Measurements from ENCODE around the gene TFE3.
"Not testable (repeated sequence)": the region's sequence is repeated elsewhere in the genome, so short reads cannot be mapped to it uniquely, and the experiment has no call there.

The TFE3 gene

GRCh38 chrX:48999030-48999429, 44.1 kb downstream of the TFE3 start:
- H3K9ac ChIP-seq (ENCODE audit: low read length): no peak overlapping the region
- H3K27ac ChIP-seq (ENCODE audit: low read depth, low read length): no peak overlapping the region
- H3K36me3 ChIP-seq (ENCODE audit: control insufficient read depth, insufficient read depth, low read length): peaks cover 48% of the 10 kb centered on the region
- H3K4me1 ChIP-seq (ENCODE audit: control insufficient read depth, insufficient read depth, low read length): 0 out of 2 replicates have a peak, but pooled peaks cover 5% of the 10 kb centered on the region
- H3K4me3 ChIP-seq (ENCODE audit: low read depth, low read length): no peak overlapping the region
- H3K9me3 ChIP-seq (ENCODE audit: control insufficient read depth, insufficient read depth, low read depth, low read length): peaks cover 8% of the 10 kb centered on the region; the same call in 1 of the 2 replicates
- no peaks in the 10 kb centered on the region for H3K27me3 ChIP-seq (ENCODE audit: control insufficient read depth, insufficient read depth, low read length)

GRCh38 chrX:48998391-48998790, 44.8 kb downstream of the TFE3 start:
- Histone ChIP-seq H3K27me3 (ENCODE audit: control insufficient read depth, insufficient read depth, low read length) (no peaks in the 10 kb centered on the region), H3K4me3 (ENCODE audit: low read depth, low read length) (no peak overlapping the region), H3K9me3 (ENCODE audit: control insufficient read depth, insufficient read depth, low read depth, low read length) (peaks cover 8% of the 10 kb centered on the region; the same call in 1 of the 2 replicates), H3K9ac (ENCODE audit: low read length) (no peak overlapping the region), H3K27ac (ENCODE audit: low read depth, low read length) (no peak overlapping the region), H3K4me1 (ENCODE audit: control insufficient read depth, insufficient read depth, low read length) (no peaks in the 10 kb centered on the region), H3K36me3 (ENCODE audit: control insufficient read depth, insufficient read depth, low read length) (peaks cover 53% of the 10 kb centered on the region)

- Histone ChIP-seq H3K9ac (ENCODE audit: low read length) (no peak overlapping the region), H3K36me3 (ENCODE audit: control insufficient read depth, insufficient read depth, low read length) (peaks cover 58% of the 10 kb centered on the region), H3K9me3 (ENCODE audit: control insufficient read depth, insufficient read depth, low read depth, low read length) (peaks cover 8% of the 10 kb centered on the region; the same call in 1 of the 2 replicates), H3K27ac (ENCODE audit: low read depth, low read length) (no peak overlapping the region), H3K4me1 (ENCODE audit: control insufficient read depth, insufficient read depth, low read length) (no peaks in the 10 kb centered on the region), H3K4me3 (ENCODE audit: low read depth, low read length) (no peak overlapping the region), H3K27me3 (ENCODE audit: control insufficient read depth, insufficient read depth, low read length) (no peaks in the 10 kb centered on the region)
Observed at GRCh38 chrX:48997865-48998264, 45.3 kb downstream of the TFE3 start.

DNA sequence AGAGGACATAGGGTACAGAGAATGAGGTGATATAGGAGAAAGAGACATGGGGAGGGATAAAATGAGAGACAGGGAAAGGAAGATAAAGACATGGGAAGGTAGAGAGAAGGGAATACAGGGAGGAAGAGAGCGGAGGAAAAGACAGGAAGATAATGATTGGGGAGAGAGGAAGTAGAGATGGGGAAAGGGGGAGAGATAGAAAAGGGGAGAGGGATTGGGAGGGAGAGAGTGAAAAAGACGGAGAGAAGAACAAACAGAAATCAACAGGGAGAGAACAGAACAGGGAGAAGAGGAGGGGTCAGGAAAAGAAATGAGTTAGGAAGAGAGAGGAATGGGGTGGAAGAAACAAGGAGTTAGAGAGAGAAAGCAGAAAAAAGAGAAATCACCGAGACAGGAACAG, 45.7 kb downstream of the TFE3 start:
- Histone ChIP-seq H3K27ac (ENCODE audit: low read depth, low read length) (no peak overlapping the region), H3K9me3 (ENCODE audit: control insufficient read depth, insufficient read depth, low read depth, low read length) (peaks cover 8% of the 10 kb centered on the region; the same call in 1 of the 2 replicates), H3K36me3 (ENCODE audit: control insufficient read depth, insufficient read depth, low read length) (peaks cover 60% of the 10 kb centered on the region), H3K4me3 (ENCODE audit: low read depth, low read length) (no peak overlapping the region), H3K4me1 (ENCODE audit: control insufficient read depth, insufficient read depth, low read length) (no peaks in the 10 kb centered on the region), H3K9ac (ENCODE audit: low read length) (no peak overlapping the region), H3K27me3 (ENCODE audit: control insufficient read depth, insufficient read depth, low read length) (no peaks in the 10 kb centered on the region)

DNA sequence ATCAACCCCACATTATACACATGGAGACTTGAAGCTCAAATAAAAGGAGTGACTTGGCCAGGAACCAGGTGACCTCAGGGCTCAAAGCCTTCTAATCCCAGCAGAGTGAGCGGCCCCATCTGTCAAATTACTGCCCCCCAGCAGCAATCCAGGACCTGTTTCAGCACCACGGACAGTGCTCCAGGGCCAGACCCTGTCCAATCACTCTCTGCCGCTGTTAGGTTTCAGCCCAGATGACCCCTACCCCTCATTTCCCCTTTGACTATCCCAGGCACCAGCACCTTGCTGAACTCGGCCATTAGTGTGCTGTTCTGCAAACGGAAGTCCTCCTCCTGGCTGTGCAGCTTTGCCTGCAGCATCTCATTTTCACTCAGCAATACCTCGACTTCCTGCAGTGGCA, 46.2 kb downstream of the TFE3 start:
- H3K4me3 ChIP-seq (ENCODE audit: low read depth, low read length): no peak overlapping the region
- H3K9me3 ChIP-seq (ENCODE audit: control insufficient read depth, insufficient read depth, low read depth, low read length): peaks cover 8% of the 10 kb centered on the region; the same call in 1 of the 2 replicates
- no peaks in the 10 kb centered on the region for H3K4me1 ChIP-seq (ENCODE audit: control insufficient read depth, insufficient read depth, low read length)
- H3K27ac ChIP-seq (ENCODE audit: low read depth, low read length): no peak overlapping the region
- no peaks in the 10 kb centered on the region for H3K27me3 ChIP-seq (ENCODE audit: control insufficient read depth, insufficient read depth, low read length)
- no peak overlapping the region for H3K9ac ChIP-seq (ENCODE audit: low read length)
- H3K36me3 ChIP-seq (ENCODE audit: control insufficient read depth, insufficient read depth, low read length): peaks cover 64% of the 10 kb centered on the region

DNA sequence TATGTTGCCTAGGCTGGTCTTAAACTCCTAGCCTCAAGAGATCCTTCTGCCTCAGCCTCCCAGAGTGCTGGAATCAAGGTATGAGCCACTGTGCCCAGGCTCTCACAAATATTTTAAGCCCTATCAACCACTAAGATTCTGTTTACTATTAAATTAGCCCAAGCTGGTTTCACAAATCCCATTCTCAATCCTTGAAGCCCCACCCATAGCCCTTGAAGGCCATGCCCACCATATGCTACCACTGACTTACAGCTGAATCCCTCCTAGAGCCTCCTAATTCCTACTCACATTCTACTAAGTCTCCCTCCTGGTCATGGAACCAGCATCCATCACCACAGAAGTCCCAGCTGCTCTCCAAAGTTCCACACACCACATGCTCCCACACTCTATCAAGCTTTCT, 50.8 kb downstream of the TFE3 start:
- Histone ChIP-seq H3K36me3 (ENCODE audit: control insufficient read depth, insufficient read depth, low read length) (peaks cover 79% of the 10 kb centered on the region), H3K4me3 (ENCODE audit: low read depth, low read length) (no peak overlapping the region), H3K27ac (ENCODE audit: low read depth, low read length) (no peak overlapping the region)

GRCh38 chrX:48989483-48989882, 53.7 kb downstream of the TFE3 start:
- H3K27me3 ChIP-seq (ENCODE audit: control insufficient read depth, insufficient read depth, low read length): no peaks in the 10 kb centered on the region
- no peak overlapping the region for H3K27ac ChIP-seq (ENCODE audit: low read depth, low read length)
- no peaks in the 10 kb centered on the region for H3K4me1 ChIP-seq (ENCODE audit: control insufficient read depth, insufficient read depth, low read length)
- H3K4me3 ChIP-seq (ENCODE audit: low read depth, low read length): no peak overlapping the region
- peaks cover 63% of the 10 kb centered on the region for H3K36me3 ChIP-seq (ENCODE audit: control insufficient read depth, insufficient read depth, low read length)
- peaks cover 17% of the 10 kb centered on the region; the same call in 1 of the 2 replicates for H3K9me3 ChIP-seq (ENCODE audit: control insufficient read depth, insufficient read depth, low read depth, low read length)
- no peak overlapping the region for H3K9ac ChIP-seq (ENCODE audit: low read length)

More for the DNA sequence above, 50.8 kb downstream of the TFE3 start:
- no peak overlapping the region for H3K9ac ChIP-seq (ENCODE audit: low read length)
- H3K27me3 ChIP-seq (ENCODE audit: control insufficient read depth, insufficient read depth, low read length): no peaks in the 10 kb centered on the region
- H3K9me3 ChIP-seq (ENCODE audit: control insufficient read depth, insufficient read depth, low read depth, low read length): peaks cover 17% of the 10 kb centered on the region; the same call in 1 of the 2 replicates
- H3K4me1 ChIP-seq (ENCODE audit: control insufficient read depth, insufficient read depth, low read length): no peaks in the 10 kb centered on the region

DNA sequence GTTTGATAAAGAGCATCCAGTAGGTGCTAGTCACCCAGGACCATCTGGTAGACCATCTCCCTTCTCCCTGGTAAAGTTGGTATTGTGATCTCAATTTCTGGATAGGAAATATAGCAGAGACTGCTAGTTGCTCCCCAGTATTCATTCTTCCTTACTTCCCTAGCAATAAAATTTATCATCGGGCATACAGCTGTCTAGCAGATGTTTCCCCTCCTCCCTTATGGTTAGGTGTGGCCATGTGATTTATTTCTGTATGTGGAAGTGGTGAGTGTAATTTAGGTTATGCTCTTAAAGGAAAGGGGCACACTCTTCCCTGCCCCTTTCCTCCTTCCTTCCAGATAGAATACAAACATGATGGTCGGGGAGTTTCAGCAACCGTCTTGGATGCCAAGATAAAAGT, 59.3 kb downstream of the TFE3 start:
- H3K9ac ChIP-seq (ENCODE audit: low read length): no peak overlapping the region

DNA sequence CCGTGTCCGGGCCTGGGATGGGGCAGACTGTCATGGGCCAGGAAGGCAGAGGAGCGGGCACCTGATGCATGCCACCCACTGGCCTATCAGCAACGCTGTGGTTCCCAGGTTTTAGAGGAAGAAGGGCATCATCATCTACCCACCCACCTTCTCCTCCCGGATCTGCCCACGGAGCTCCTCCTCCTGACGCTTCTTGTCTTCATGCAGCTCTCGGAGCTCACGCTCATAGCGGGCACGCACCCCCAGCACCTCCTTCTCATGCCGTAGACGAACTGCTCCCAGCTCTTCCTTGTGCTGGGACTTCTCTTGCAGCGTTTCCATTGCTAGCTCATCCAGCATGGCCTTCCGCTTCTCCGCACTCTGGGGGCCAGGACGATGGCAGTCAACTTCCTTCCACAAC, 60.1 kb downstream of the TFE3 start:
- no peaks in the 10 kb centered on the region; the same call in 1 of the 2 replicates for H3K4me1 ChIP-seq (ENCODE audit: control insufficient read depth, insufficient read depth, low read length)
- no peaks in the 10 kb centered on the region for H3K27me3 ChIP-seq (ENCODE audit: control insufficient read depth, insufficient read depth, low read length)
- no peak overlapping the region for H3K9ac ChIP-seq (ENCODE audit: low read length)
- peaks cover 19% of the 10 kb centered on the region; the same call in 1 of the 2 replicates for H3K9me3 ChIP-seq (ENCODE audit: control insufficient read depth, insufficient read depth, low read depth, low read length)
- no peak overlapping the region for H3K4me3 ChIP-seq (ENCODE audit: low read depth, low read length)
- no peak overlapping the region for H3K27ac ChIP-seq (ENCODE audit: low read depth, low read length)
- H3K36me3 ChIP-seq (ENCODE audit: control insufficient read depth, insufficient read depth, low read length): peaks cover 62% of the 10 kb centered on the region

More for the DNA sequence above, 59.3 kb downstream of the TFE3 start:
- Histone ChIP-seq H3K9me3 (ENCODE audit: control insufficient read depth, insufficient read depth, low read depth, low read length) (peaks cover 20% of the 10 kb centered on the region; the same call in 1 of the 2 replicates), H3K27ac (ENCODE audit: low read depth, low read length) (no peak overlapping the region), H3K27me3 (ENCODE audit: control insufficient read depth, insufficient read depth, low read length) (no peaks in the 10 kb centered on the region), H3K4me3 (ENCODE audit: low read depth, low read length) (no peak overlapping the region), H3K4me1 (ENCODE audit: control insufficient read depth, insufficient read depth, low read length) (no peaks in the 10 kb centered on the region; the same call in 1 of the 2 replicates), H3K36me3 (ENCODE audit: control insufficient read depth, insufficient read depth, low read length) (peaks cover 66% of the 10 kb centered on the region)

DNA sequence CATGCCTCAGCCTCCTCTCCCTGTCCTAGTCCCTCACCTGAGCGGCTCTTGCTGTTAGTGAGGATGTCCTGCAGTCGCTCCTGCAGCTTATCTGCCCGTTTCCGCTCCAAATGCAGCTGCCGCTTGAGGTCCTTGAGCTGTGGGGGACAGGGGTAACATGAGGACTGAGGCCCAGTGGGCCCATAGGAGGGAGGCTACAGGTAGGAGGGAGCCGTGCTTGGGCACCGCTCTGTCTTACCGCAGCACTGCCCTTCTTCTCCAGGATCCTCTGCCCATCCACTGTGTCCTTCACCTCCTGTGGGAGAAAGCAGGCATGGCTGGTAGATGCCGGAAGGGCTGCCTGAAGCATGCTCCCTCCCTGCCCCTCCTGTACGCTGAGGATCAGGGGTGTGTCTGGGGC, 62.0 kb downstream of the TFE3 start:
- peaks cover 67% of the 10 kb centered on the region for H3K36me3 ChIP-seq (ENCODE audit: control insufficient read depth, insufficient read depth, low read length)
- no peak overlapping the region for H3K9ac ChIP-seq (ENCODE audit: low read length)
- peaks cover 13% of the 10 kb centered on the region; the same call in 1 of the 2 replicates for H3K9me3 ChIP-seq (ENCODE audit: control insufficient read depth, insufficient read depth, low read depth, low read length)
- H3K4me3 ChIP-seq (ENCODE audit: low read depth, low read length): no peak overlapping the region
- no peak overlapping the region for H3K27ac ChIP-seq (ENCODE audit: low read depth, low read length)
- no peaks in the 10 kb centered on the region; the same call in 1 of the 2 replicates for H3K4me1 ChIP-seq (ENCODE audit: control insufficient read depth, insufficient read depth, low read length)
- H3K27me3 ChIP-seq (ENCODE audit: control insufficient read depth, insufficient read depth, low read length): no peaks in the 10 kb centered on the region

DNA sequence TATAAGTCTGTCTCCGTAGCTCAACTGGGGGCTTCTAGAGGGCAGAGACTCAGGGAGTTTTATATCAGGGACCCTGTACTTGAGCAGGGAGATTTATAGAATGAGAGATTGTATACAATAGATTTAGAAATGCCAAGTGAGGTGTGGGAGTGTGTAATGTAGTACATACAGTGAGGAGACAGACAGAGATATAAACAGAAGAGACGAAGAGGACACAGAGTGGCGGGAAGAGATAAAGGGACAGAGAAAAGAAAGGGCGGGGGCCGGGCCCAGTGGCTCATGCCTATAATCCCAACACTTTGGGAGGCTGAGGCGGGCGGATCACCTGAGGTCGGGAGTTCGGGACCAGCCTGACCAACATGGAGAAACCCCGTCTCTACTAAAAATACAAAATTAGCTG, 62.8 kb downstream of the TFE3 start:
- not testable (repeated sequence) for H3K9ac ChIP-seq (ENCODE audit: low read length)

More for the DNA sequence above, 62.8 kb downstream of the TFE3 start:
- peaks cover 13% of the 10 kb centered on the region; the same call in 1 of the 2 replicates for H3K9me3 ChIP-seq (ENCODE audit: control insufficient read depth, insufficient read depth, low read depth, low read length)
- H3K4me1 ChIP-seq (ENCODE audit: control insufficient read depth, insufficient read depth, low read length); H3K27me3 ChIP-seq (ENCODE audit: control insufficient read depth, insufficient read depth, low read length); H3K4me3 ChIP-seq (ENCODE audit: low read depth, low read length); H3K27ac ChIP-seq (ENCODE audit: low read depth, low read length): not testable (repeated sequence)
- peaks cover 71% of the 10 kb centered on the region for H3K36me3 ChIP-seq (ENCODE audit: control insufficient read depth, insufficient read depth, low read length)

Measured in HUES6 (cell line).